ENCODE results near the gene CHTOP.

The CHTOP gene

GRCh38 chr1:153608089-153608682, 25.7 kb upstream of the CHTOP start:
- Histone ChIP-seq H3K36me3 (ENCODE audit: control insufficient read depth, low read length) (no peaks in the 10 kb centered on the region), H3K4me3 (ENCODE audit: low read length) (no peak overlapping the region), H4K20me1 (ENCODE audit: control insufficient read depth, insufficient read depth, low read depth, low read length) (no peaks in the 10 kb centered on the region), H3K9me3 (ENCODE audit: control insufficient read depth, insufficient read depth, low read length) (no peaks in the 10 kb centered on the region), H3K27ac (ENCODE audit: low read depth, low read length) (no peak overlapping the region), H3K79me2 (ENCODE audit: control insufficient read depth, low read length) (no peaks in the 10 kb centered on the region), H3K27me3 (ENCODE audit: control insufficient read depth, low read length) (no peaks in the 10 kb centered on the region), H3F3A (ENCODE audit: control insufficient read depth, insufficient read depth) (no peaks in the 10 kb centered on the region), H3K4me2 (ENCODE audit: low read length) (no peak overlapping the region), H3K4me1 (ENCODE audit: control insufficient read depth, low read length) (peaks cover 5% of the 10 kb centered on the region; the same call in 1 of the 2 replicates), H3K9me2 (replicated peaks; ENCODE audit: control insufficient read depth, low read length) (no peaks in the 10 kb centered on the region)
- TF ChIP-seq, protein P1, sequence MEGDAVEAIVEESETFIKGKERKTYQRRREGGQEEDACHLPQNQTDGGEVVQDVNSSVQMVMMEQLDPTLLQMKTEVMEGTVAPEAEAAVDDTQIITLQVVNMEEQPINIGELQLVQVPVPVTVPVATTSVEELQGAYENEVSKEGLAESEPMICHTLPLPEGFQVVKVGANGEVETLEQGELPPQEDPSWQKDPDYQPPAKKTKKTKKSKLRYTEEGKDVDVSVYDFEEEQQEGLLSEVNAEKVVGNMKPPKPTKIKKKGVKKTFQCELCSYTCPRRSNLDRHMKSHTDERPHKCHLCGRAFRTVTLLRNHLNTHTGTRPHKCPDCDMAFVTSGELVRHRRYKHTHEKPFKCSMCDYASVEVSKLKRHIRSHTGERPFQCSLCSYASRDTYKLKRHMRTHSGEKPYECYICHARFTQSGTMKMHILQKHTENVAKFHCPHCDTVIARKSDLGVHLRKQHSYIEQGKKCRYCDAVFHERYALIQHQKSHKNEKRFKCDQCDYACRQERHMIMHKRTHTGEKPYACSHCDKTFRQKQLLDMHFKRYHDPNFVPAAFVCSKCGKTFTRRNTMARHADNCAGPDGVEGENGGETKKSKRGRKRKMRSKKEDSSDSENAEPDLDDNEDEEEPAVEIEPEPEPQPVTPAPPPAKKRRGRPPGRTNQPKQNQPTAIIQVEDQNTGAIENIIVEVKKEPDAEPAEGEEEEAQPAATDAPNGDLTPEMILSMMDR (IDR thresholded peaks at IDR 0.05; ENCODE audit: low read depth, low read length, poor library complexity, severe bottlenecking): no peak
- no peak for TF ChIP-seq EZH2phosphoT487 (IDR thresholded peaks at IDR 0.05; ENCODE audit: borderline replicate concordance, low read length)

- Histone ChIP-seq H3K27me3 (ENCODE audit: control insufficient read depth, low read length) (no peaks in the 10 kb centered on the region), H3K27ac (ENCODE audit: low read depth, low read length) (no peak overlapping the region), H3F3A (ENCODE audit: control insufficient read depth, insufficient read depth) (no peaks in the 10 kb centered on the region)
These were observed 24.9 kb upstream of the CHTOP start for GRCh38 chr1:153608742-153609584.

GRCh38 chr1:153609585-153609907, 24.3 kb upstream of the CHTOP start:
- Histone ChIP-seq H3F3A (ENCODE audit: control insufficient read depth, insufficient read depth) (no peaks in the 10 kb centered on the region), H3K4me3 (ENCODE audit: low read length) (no peak overlapping the region), H3K9me3 (ENCODE audit: control insufficient read depth, insufficient read depth, low read length) (no peaks in the 10 kb centered on the region), H3K4me1 (ENCODE audit: control insufficient read depth, low read length) (no peaks in the 10 kb centered on the region), H4K20me1 (ENCODE audit: control insufficient read depth, insufficient read depth, low read depth, low read length) (no peaks in the 10 kb centered on the region), H3K27ac (ENCODE audit: low read depth, low read length) (no peak overlapping the region), H3K27me3 (ENCODE audit: control insufficient read depth, low read length) (no peaks in the 10 kb centered on the region), H3K9me2 (replicated peaks; ENCODE audit: control insufficient read depth, low read length) (no peaks in the 10 kb centered on the region), H3K4me2 (ENCODE audit: low read length) (no peak overlapping the region), H3K36me3 (ENCODE audit: control insufficient read depth, low read length) (no peaks in the 10 kb centered on the region), H3K79me2 (ENCODE audit: control insufficient read depth, low read length) (no peaks in the 10 kb centered on the region)
- TF ChIP-seq EZH2phosphoT487 (IDR thresholded peaks at IDR 0.05; ENCODE audit: borderline replicate concordance, low read length): no peak
- TF ChIP-seq, protein P1 (IDR thresholded peaks at IDR 0.05; ENCODE audit: low read depth, low read length, poor library complexity, severe bottlenecking): no peak

More at GRCh38 chr1:153608742-153609584, 24.9 kb upstream of the CHTOP start:
- no peaks in the 10 kb centered on the region for H3K9me2 ChIP-seq (replicated peaks; ENCODE audit: control insufficient read depth, low read length)
- H4K20me1 ChIP-seq (ENCODE audit: control insufficient read depth, insufficient read depth, low read depth, low read length): no peaks in the 10 kb centered on the region
- H3K79me2 ChIP-seq (ENCODE audit: control insufficient read depth, low read length): no peaks in the 10 kb centered on the region
- no peaks in the 10 kb centered on the region for H3K36me3 ChIP-seq (ENCODE audit: control insufficient read depth, low read length)
- no peaks in the 10 kb centered on the region for H3K9me3 ChIP-seq (ENCODE audit: control insufficient read depth, insufficient read depth, low read length)
- TF ChIP-seq, protein P1 (IDR thresholded peaks at IDR 0.05; ENCODE audit: low read depth, low read length, poor library complexity, severe bottlenecking): no peak
- no peak for TF ChIP-seq EZH2phosphoT487 (IDR thresholded peaks at IDR 0.05; ENCODE audit: borderline replicate concordance, low read length)
- H3K4me2 ChIP-seq (ENCODE audit: low read length): no peak overlapping the region
- no peak overlapping the region for H3K4me3 ChIP-seq (ENCODE audit: low read length)
- peaks cover 4% of the 10 kb centered on the region; the same call in 1 of the 2 replicates for H3K4me1 ChIP-seq (ENCODE audit: control insufficient read depth, low read length)

Data from DOHH2 (cell line).